NCI-H146 treated with DMSO at 0.1 percent for 48 hours (cell line): ENCODE measurements around the gene HOXD12.

Experiments used
- DNase-seq: peaks from one replicate; lab custom pipeline; 2025; ENCODE audit not compliant: unreplicated experiment; lab: John Stamatoyannopoulos, UW

HOXD12 gene

DNA sequence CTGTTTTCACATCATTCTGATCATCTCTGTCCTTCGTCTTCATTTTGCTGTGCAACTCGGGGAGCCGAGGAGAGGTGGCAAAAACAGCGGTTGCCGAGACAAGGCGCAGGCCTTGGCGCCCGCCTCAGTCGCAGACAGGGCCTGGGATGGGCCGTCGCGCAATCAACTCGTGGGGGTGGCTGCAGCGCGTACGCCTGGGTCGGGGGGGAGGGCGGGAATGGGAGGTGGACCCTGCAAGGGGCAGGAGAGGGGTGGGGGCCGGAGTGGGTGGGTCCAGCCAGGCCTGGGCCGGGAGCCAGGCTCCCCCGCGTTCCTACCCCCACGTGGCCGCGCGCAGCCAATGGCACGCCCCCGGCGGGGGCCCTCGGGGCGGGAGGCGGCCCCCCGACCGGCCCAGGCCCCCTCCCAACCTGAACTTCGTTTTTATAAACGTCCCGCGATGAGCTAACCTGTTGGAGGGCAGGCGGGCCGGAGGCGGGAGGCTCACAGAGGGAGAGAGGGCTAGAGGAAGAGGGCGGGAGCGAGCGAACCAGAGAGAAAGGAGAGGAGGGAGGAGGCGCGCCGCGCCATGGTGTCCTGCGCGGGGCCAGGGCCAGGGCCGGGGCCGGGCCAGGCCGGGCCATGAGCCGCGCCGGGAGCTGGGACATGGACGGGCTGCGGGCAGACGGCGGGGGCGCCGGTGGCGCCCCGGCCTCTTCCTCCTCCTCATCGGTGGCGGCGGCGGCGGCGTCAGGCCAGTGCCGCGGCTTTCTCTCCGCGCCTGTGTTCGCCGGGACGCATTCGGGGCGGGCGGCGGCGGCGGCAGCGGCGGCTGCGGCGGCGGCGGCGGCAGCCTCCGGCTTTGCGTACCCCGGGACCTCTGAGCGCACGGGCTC, 7.1 kb upstream of the HOXD12 start, which contains the start of gene HOXD13:
TSS of gene HOXD13 (plus strand) at position 452 of the 875 bp plus-strand sequence. CDS start at position 622, 170 bp downstream.
- DNase-seq = peak; percentile 70

DNA sequence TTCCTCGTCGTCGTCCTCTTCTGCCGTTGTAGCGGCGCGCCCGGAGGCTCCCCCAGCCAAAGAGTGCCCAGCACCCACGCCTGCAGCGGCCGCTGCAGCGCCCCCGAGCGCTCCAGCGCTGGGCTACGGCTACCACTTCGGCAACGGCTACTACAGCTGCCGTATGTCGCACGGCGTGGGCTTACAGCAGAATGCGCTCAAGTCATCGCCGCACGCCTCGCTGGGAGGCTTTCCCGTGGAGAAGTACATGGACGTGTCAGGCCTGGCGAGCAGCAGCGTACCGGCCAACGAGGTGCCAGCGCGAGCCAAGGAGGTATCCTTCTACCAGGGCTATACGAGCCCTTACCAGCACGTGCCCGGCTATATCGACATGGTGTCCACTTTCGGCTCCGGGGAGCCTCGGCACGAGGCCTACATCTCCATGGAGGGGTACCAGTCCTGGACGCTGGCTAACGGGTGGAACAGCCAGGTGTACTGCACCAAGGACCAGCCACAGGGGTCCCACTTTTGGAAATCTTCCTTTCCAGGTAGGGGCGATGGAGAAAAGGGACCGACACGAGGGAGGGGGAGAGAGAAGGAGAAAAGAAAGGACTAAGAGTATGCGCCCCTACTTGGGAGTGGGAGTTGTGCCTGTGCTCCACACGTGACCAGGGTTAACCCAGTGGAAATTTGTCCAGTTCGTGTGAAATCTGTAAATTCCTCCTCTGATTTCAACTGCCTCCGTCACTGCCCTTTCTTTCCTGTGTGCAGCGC, 6.3 kb upstream of the HOXD12 start:
- DNase-seq = no peak

DNA sequence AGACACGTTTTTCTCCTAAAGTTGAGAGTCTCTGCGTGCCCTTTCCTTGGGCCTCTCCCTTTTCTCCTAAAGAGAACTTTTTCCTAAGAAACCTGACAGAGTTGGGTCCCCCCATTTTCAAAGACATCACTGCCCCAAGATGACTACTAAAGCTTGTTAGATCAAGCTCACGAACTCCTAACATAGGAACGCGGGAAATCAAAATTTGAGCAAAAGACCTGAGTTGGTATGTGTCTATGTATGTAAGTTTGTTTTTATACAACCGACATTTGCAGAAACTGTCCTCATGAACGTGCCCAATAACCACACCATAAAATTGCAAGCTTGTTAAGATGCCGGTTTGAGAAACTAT, 5.7 kb upstream of the HOXD12 start:
- DNase-seq = no peak

DNA sequence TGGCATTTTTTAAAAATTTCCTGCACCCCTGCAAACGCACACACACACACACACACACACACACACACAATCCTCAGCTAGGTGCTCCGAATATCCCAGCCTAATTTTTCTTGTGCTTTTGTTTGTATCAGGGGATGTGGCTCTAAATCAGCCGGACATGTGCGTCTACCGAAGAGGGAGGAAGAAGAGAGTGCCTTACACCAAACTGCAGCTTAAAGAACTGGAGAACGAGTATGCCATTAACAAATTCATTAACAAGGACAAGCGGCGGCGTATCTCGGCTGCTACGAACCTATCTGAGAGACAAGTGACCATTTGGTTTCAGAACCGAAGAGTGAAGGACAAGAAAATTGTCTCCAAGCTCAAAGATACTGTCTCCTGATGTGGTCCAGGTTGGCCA, 5.2 kb upstream of the HOXD12 start:
- no peak for DNase-seq

DNA sequence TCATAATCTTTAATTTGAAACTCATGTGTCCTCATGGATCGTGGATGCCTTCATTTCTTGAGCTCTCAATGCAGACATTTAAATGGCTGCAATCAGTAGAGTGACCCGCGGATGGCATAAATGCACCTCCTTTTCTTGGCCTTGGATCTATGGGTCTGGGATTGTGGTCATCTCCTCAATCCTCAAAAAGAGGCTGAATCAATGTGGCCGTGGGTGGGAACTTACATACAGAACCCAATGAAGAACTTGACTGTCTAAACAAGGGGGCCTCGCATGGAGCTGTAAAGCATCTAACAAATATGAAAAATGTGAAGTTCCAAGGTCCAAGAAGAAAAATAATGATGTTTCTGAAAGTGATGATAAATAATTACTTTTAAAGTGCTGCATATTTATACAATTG, 4.2 kb upstream of the HOXD12 start:
- DNase-seq = no peak

DNA sequence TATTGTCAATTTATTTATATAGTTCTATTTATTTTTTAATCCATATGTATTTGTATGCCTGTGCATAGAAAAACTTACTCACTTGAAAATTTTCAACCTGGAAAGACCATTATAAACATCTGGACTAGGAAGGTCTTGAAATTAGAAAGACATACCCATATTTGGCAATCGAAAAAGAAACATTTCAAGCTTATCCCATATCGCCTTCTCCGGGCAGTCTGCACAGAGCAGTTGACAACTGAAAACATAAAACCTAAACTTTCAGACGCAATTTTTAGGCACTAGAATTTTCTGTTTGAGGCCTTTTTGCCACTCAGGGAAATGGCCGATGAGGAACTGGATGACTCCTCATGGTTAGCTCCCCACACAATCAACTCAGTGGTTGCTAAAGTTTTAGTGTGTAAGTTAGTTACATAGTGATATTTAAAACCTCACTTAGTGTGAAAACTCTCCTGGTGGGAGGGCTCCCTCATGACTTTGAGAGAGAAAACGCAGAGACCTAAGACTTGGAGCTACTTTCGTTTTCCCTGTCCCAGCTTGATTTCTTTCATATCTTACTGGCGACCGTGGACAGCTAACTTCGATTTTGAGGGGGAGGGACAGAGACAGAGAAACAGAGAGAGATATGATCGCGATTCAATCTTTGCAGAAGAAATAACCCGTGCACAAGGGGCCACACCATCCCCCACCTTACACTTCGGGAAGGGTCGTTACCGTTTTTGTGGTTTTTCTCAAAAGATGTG, 3.2 kb upstream of the HOXD12 start:
- no peak for DNase-seq

DNA sequence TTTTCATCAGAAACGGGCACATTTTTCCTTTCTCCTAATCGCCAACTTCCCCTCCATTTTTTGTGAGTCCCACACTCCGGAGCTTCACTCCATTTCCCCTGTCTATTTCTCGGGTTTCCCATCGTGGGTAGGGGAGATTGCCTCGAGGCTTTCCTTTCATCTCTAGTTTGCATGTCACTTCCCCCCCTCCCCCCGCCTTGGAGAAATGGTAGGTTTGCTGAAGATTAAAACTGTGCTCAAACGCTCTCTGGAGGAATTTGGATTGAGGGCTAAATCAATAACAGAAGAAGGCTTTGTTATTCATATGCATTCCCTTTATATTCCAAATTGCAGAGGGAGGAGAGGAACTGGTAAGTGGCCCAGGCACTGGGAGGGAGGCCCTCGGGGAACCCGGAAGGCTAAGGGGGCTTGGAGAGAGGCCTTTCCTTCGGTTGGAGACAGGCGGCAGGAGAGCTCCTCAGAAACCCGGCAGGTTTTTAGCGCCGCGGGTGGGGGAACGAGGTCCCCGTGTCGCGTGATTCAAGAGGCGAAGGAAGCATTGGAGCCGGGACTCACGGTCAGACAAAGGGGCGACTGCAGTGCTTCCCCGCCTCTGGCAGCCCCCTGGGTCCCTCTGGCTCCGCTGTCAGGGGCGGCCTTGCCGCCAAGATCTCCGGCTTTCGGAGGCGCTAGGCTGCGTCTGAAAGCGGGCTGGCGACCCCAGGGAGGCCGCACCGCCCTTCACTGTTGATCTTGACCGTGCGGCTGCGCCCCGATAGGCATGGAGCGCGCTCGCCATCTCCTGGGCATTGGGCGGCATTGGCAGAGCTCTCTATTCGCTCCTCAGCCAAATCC, 2.4 kb upstream of the HOXD12 start:
- peak; percentile 69 for DNase-seq

DNA sequence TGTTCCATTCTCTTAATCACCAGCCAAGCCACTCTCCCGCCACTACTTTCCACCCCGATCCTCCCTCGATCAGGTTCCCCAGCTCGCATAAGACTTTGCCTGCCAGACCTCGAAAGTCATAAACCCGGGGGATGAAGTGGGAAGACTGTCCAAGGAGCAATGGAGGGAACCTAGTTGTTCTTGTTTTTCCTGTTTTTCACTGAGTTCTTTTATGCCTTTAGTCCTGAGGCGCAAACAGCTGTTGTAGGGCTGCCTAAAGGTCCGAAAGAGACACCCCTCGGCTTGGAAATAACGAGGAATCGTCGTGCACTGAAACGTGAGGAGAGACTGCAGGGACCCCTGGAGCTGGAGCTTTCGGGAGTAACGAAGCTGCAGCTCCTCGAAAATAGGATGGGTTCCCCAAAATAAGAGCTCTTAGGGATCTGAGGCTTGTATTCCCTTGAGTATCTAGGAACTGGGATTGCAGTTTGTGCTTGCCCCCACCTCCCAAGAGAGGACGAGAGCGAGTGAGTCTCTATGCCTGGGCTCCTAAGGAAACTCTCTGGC, 1.7 kb upstream of the HOXD12 start:
- DNase-seq = no peak

DNA sequence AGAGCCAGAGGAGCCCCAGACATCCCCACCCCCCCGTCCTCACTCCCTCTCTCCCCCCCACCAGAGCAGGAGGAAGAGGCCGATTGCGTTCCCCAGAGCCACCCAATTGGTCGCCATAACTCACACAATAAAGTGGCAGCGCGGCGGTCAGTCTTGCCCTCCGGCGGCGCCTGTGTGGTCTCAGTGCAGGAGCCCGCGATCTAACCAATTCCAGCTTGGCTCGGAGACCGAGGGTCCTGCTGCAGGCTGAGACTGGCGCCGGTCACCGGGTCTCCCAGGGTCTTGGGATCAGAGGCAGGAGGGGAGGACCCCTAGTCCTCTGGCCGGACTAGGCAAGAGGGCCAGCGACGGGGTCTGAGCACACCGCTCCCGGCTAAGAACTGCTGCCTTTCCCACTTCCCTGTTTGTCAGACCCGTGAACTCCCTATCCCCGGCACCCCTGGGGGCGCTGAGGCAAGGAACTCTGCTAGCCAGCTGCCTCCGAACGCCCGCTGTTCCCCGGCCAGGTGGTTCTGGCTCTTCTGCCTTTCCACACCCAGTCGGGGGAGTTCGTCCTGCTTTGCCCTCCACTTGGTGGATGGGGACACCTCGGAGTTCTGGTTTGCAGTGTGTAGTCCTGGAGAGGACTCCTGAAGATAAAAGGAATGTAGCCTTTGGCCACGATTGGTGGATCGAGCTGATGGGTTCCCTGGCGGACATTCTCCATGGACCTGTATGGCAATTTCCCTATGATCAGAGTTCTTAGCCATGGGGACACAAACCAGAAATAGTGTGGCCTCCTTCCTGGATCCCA, 1.0 kb upstream of the HOXD12 start:
- peak; percentile 52 for DNase-seq

DNA sequence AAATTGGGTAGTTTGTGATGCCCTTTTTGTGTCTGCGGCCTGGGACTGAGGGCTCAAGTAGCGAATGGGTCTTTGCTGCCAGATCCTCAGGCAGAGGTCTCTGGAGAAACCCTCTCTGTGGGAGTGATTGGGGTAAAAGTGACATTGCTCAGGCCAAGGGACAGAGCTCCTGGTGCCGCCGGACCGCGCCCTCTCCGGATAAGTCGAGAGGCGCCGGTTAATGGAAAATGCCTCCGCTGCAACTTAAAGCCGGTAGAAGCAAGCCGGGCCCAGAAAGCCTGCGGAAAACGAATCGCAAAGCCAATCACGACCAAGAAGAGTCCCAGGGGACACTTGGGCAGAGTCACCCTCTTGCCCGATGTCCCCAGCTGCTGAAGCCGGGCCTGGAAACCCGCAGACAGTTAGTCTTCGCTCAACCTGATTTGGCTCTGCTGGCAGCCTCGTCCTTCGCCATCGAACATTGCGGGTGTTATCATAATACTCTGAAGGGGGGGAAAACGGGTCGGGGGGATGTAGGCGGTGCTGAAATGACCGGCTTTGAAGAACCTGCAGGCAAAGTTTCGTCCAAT, 352 bp upstream of the HOXD12 start:
- DNase-seq = no peak

DNA sequence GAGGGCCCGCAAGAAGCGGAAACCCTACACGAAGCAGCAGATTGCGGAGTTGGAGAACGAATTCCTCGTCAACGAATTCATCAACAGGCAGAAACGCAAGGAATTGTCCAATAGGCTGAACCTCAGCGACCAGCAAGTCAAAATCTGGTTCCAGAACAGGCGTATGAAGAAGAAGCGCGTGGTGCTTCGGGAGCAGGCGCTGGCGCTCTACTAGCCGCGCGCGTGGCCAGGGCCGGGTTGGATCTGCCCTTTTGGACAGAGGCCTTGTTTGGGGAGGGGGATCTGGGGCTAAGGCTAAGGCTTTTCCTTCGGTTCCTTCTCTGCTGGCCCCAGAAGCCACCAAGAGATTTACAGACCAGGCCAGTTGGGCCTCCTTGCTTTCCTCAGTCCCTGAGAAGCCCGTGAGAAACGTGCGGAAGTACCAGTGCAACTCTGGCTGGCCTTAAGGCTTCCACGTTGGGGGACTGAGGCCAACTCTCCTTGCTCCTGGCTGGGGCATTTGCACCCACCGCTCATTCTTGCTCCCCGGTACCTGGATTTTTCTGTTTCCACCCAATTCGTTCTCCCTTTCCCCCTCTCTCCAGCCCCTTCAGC, 1.0 kb downstream of the HOXD12 start:
- no peak for DNase-seq

DNA sequence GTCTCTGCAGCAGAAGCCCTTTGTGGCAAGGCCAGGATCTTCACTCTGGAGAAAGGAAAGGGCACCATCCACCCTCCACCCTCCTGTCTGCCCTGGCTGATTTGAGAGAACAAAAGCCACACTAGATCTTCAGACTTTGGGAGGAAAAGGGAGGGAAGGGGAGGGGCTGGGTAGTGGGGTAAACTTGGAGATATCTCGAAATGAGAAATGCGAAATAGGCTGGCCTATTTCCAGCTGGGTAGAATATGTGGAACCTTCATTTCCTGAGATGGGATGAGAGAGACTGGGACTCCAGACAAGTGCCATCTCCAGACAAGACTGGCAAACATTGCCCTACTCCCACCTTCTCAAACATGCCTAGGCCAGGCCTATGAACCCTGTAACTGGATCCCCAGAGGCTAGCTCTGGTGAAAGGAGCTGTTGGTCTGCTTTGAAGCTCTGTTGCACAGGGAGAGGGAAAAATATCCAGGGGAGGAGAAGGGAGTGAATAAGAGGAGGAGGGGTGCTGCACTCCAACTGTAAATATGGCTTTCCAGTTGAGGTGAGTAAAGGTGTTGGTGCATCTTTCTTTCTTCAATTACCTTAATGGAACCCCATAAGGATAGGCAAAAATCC, 1.7 kb downstream of the HOXD12 start:
- DNase-seq = no peak

DNA sequence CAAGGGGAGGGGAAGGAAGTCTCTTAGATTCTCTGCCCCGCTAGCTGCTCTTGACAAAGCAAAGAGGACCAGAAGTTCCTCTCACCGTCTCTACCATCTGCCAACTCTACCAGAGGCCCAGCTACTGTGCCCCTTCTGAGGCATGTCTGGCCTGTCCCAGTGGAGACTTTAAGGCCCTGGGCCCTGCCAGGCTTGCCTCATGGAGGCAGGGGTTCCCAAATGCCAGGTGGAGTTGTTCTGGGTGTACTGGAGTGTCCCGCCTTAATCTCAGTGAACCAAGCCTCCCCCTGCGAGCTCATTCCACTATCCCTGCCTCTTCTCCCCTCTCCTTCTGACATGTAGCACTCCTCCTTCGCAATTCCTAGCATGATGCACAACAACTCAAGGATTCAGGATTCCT, 2.2 kb downstream of the HOXD12 start:
- no peak for DNase-seq

DNA sequence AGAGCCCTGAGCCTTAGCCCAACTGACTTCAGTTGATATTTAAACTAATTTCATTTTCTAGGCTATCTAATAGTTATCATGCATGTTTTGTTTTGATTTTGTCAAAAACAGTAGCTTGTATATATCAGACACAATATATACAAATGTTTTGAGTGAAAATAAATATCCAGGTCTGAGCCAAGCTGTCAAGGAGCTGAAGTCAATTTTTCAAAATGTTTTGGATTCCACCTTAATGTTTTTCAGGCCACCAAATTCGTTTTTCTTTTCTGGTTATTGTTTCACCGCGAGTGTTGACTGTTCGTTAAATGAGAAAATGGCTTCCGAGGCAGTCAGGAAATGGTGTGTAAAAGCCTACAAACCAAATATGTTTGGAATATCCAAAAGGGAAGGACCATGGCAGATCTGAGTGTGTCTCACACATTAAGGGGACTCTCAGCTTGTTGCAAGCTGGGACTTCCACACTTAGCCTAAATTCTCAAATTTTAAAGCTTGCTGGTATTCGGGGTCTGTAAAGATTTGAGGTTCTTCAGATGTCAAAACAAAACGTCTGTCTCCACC, 2.8 kb downstream of the HOXD12 start:
- DNase-seq = no peak

DNA sequence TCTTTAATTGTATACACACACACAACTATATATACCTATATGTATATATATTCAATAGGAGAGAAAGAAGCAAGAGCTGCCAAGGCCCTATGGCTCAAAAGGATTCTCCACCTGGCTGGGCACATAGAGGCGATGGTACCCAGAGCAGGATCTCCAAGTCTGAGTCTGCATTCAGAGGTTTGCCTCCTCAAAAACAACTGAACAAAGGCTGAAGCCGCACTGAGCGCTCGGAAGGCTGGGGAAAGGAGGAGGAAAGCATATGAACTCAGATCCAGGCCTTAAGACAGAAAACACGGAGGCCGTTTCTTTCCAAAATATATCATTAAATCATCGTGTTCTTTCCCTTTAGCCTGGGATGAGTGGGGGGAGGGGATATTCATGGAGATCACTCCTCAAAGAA, 3.6 kb downstream of the HOXD12 start:
- DNase-seq = no peak

DNA sequence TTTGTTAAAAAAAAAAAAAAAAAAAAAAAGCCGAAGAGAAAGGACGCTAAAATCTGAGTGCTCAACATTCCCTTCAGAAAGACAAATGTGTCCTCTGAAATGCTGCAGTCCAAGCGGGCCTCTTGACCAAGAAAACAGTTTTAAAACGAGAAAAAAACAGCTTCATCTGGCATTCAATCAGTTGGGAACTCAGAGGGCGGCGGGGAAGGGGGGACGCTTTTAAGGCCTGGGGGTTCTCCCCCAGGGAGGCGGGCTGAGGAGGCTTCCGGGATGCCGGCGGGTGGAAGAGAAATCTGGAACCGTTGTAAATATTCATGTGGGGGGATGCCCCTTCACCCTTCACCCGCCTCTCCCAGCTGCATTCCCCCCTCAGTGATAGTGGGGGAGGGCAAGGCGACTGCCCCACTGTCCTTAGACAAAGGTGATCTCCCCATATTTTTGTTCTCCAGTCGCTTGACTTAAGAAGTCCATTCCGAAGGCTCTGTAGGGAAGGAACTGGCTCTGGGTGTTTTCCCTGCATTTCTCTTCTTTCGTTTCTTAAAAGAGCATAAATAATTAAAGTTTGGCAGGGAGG, 4.2 kb downstream of the HOXD12 start:
- no peak for DNase-seq

DNA sequence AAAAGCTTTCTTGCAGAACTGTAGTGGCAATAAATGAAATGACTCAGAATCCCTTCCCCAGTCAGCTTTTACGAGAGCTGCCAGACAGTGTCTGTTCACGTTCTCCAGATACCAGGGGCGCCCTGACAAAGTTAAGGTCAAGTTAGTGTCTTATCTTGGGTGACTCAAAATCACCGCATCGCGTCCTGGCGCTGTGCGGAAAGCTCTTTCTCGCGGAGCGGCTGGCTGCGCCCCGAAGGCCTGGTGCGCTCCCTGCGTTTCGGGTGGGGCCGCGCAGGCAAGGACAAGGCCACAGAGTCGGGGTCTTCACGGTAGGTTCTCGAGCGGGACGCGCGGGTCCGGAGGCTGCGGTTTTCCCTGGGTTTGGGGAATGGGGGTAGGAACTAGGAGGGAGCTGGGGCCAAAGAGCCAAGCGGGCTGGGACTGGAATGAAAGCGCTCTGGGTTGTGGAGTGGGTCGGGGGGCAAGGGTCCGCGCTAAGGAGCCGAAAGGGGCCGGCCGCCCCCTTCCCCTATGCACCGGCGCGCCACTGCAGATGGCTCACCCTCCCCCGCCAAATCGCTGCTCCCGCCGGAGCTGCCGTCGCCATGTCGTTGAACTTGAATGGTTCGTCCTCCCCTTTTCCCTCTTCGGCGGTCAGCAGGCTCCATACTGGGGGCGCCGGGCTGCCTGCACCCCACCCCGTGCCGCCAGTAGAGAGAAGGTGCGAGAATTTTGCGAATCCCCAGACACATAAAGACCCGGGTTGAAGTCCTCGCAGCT, 4.9 kb downstream of the HOXD12 start:
- DNase-seq = no peak
